Mononuclear cell (primary cell): ENCODE results near the gene OTULIN. TPM values are rescaled to one million over a fixed set of nuclear protein-coding genes. Genes with fewer than 3 reads are reported as not detected.

Experiments
- H3K27me3 ChIP-seq: 2 replicates; pipeline ENCODE4 v1.6.0; 2011; ENCODE audit warnings: low read length, control low read depth; ENCODE audit not compliant: insufficient read depth
- H3K4me1 ChIP-seq: 2 replicates; pipeline ENCODE4 v1.5.1; 2011; ENCODE audit warnings: mild to moderate bottlenecking, low read length, control low read depth; ENCODE audit not compliant: insufficient read depth
- H3K4me3 ChIP-seq: 2 replicates; pipeline ENCODE4 v1.5.1; 2011; ENCODE audit warnings: mild to moderate bottlenecking, low read length, moderate library complexity
- H3K9me3 ChIP-seq: 2 replicates; pipeline ENCODE4 v1.5.1; 2011; ENCODE audit warnings: low read depth, mild to moderate bottlenecking, control low read depth, low read length
- total RNA-seq: library from RNA; depleted of rRNA; stranded (reverse); fragments of >200 nt; gene quantifications from one replicate; pipeline ENCODE4 v1.2.3, GENCODE V29; 2012

OTULIN gene
- total RNA-seq, 1 donor: 88.1 TPM

- no peaks in the 10 kb centered on the region for H3K27me3 ChIP-seq
- H3K4me1 ChIP-seq: peaks cover 30% of the 10 kb centered on the region
- H3K4me3 ChIP-seq: no peak overlapping the region
- no peaks in the 10 kb centered on the region for H3K9me3 ChIP-seq
Measured at GRCh38 chr5:14699807-14700400, 35.4 kb downstream of the OTULIN start.

GRCh38 chr5:14700478-14701436, 36.2 kb downstream of the OTULIN start:
- Histone ChIP-seq H3K4me1 (peaks cover 36% of the 10 kb centered on the region), H3K4me3 (no peak overlapping the region), H3K9me3 (no peaks in the 10 kb centered on the region), H3K27me3 (no peaks in the 10 kb centered on the region)

GRCh38 chr5:14701556-14701955, 37.0 kb downstream of the OTULIN start:
- H3K9me3 ChIP-seq: no peaks in the 10 kb centered on the region
- no peaks in the 10 kb centered on the region for H3K27me3 ChIP-seq
- H3K4me3 ChIP-seq: no peak overlapping the region
- peaks cover 38% of the 10 kb centered on the region for H3K4me1 ChIP-seq

- no peaks in the 10 kb centered on the region for H3K27me3 ChIP-seq
- H3K9me3 ChIP-seq: no peaks in the 10 kb centered on the region
- peaks cover 46% of the 10 kb centered on the region for H3K4me1 ChIP-seq
- no peak overlapping the region for H3K4me3 ChIP-seq
Measured at GRCh38 chr5:14702238-14702839, 37.8 kb downstream of the OTULIN start.

GRCh38 chr5:14705556-14705955, 41.0 kb downstream of the OTULIN start:
- no peaks in the 10 kb centered on the region for H3K9me3 ChIP-seq
- peaks cover 61% of the 10 kb centered on the region for H3K4me1 ChIP-seq
- no peaks in the 10 kb centered on the region for H3K27me3 ChIP-seq
- no peak overlapping the region for H3K4me3 ChIP-seq

GRCh38 chr5:14706615-14707021, 42.1 kb downstream of the OTULIN start:
- peaks cover 50% of the 10 kb centered on the region for H3K4me1 ChIP-seq
- no peaks in the 10 kb centered on the region for H3K27me3 ChIP-seq
- H3K9me3 ChIP-seq: no peaks in the 10 kb centered on the region
- H3K4me3 ChIP-seq: no peak overlapping the region

GRCh38 chr5:14707811-14708390, 43.4 kb downstream of the OTULIN start:
- Histone ChIP-seq H3K27me3 (no peaks in the 10 kb centered on the region), H3K4me3 (no peak overlapping the region), H3K9me3 (no peaks in the 10 kb centered on the region), H3K4me1 (peaks cover 39% of the 10 kb centered on the region)

GRCh38 chr5:14708551-14708950, 44.0 kb downstream of the OTULIN start:
- Histone ChIP-seq H3K4me3 (no peak overlapping the region), H3K4me1 (peaks cover 33% of the 10 kb centered on the region), H3K27me3 (no peaks in the 10 kb centered on the region)

GRCh38 chr5:14710313-14710994, 45.9 kb downstream of the OTULIN start:
- H3K27me3 ChIP-seq: no peaks in the 10 kb centered on the region
- H3K9me3 ChIP-seq: no peaks in the 10 kb centered on the region
- H3K4me3 ChIP-seq: no peak overlapping the region
- peaks cover 28% of the 10 kb centered on the region for H3K4me1 ChIP-seq

More at GRCh38 chr5:14708551-14708950, 44.0 kb downstream of the OTULIN start:
- no peaks in the 10 kb centered on the region for H3K9me3 ChIP-seq

GRCh38 chr5:14712131-14712530, 47.6 kb downstream of the OTULIN start:
- no peak overlapping the region for H3K4me3 ChIP-seq
- peaks cover 17% of the 10 kb centered on the region for H3K4me1 ChIP-seq
- H3K27me3 ChIP-seq: no peaks in the 10 kb centered on the region
- H3K9me3 ChIP-seq: no peaks in the 10 kb centered on the region

GRCh38 chr5:14712666-14713065, 48.1 kb downstream of the OTULIN start:
- Histone ChIP-seq H3K9me3 (no peaks in the 10 kb centered on the region), H3K4me3 (no peak overlapping the region), H3K27me3 (no peaks in the 10 kb centered on the region), H3K4me1 (peaks cover 12% of the 10 kb centered on the region)

GRCh38 chr5:14713476-14714390, 49.2 kb downstream of the OTULIN start:
- Histone ChIP-seq H3K4me3 (no peak overlapping the region), H3K4me1 (peaks cover 1% of the 10 kb centered on the region), H3K27me3 (no peaks in the 10 kb centered on the region), H3K9me3 (no peaks in the 10 kb centered on the region)

- Histone ChIP-seq H3K27me3 (no peaks in the 10 kb centered on the region), H3K9me3 (no peaks in the 10 kb centered on the region), H3K4me3 (no peak overlapping the region), H3K4me1 (no peaks in the 10 kb centered on the region)
Measured at GRCh38 chr5:14714706-14715105, 50.2 kb downstream of the OTULIN start.

GRCh38 chr5:14715481-14715880, 51.0 kb downstream of the OTULIN start:
- no peaks in the 10 kb centered on the region for H3K27me3 ChIP-seq
- no peak overlapping the region for H3K4me3 ChIP-seq
- peaks cover 2% of the 10 kb centered on the region for H3K4me1 ChIP-seq
- H3K9me3 ChIP-seq: no peaks in the 10 kb centered on the region
